Nucleus accumbens (tissue), 56 donors: ENCODE measurements around the gene HDGFL1.
A peak's percentile ranks its signal among the peaks of the same experiment; 100 is the strongest.

Experiments
- DNase-seq, 56 donors: peaks; one replicate each; lab custom pipeline; 2025; lab: John Stamatoyannopoulos, UW

Gene HDGFL1

DNA sequence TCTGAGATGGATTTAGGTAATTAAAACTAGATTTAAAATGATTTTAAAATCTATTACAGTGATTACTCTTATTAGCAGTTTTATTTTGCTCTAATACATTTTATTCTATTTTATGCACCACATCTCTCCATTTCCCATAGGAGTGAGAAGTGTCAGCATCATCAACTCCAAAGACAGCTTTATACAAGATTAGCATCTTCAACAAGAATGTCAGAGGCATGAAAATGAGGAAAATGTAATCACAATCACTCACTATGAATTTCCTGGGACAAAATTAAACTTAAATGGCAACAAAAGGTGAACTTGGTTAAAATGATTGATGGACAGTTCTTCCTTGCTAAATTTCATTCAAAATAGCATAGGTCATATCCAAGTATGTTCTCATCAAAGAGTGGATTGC, 19.8 kb downstream of the HDGFL1 start:
- no peak for DNase-seq

DNA sequence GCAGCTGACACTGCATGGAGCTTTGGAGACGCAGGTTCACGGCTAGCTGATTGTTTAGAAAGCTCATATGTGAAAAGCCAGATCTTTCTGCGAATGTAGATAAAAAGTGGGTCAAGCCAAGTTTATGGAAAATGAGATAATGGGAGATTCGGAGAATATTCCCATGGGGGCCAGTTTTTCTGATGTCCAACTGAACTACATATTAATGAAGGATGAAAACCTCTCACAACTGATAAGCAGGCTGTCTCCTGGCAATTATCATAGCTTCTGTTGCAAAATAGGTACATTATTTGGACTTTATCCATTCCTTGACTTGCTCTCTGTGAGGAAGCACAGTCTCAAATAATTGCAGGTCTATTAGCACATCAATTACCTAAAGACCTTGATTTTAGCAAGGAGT, 21.1 kb downstream of the HDGFL1 start:
- DNase-seq = no peak

DNA sequence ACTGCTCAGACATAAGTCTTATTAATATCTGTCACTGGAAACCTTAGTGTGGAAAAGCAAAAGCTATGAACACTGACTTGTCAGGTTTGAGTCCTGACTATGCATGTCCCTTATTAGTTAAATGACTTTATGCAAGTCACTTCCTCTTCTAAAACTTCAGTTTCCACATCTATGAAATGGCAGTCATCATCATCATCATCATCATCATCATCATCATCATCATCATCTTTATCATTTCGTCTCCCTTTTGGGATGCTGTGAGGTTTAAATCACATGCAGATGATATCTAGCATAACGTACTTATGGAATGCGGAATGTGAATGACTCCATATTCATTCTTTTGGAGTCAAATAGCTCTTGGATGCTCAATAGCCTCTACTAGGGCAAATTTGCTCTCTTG, 24.5 kb downstream of the HDGFL1 start:
- no peak for DNase-seq

DNA sequence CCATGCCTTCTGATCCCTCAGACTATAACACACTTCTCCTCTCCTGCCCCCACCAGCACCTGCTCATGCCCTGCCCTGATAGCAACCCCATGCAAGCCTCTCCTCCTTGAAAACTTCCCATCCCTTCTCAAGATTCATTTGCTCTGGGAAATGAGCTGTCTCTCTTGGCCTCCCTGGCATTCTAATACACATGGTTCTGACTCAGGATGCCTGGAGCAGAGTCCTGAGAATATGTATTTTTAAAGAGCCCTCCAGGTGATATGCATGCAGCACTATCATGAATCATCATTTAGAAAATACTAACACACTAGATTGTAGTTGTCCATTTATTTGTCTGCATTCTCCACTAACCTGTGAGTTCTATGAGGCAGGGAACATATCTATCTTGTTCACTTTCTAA, 26.6 kb downstream of the HDGFL1 start:
- DNase-seq = no peak

DNA sequence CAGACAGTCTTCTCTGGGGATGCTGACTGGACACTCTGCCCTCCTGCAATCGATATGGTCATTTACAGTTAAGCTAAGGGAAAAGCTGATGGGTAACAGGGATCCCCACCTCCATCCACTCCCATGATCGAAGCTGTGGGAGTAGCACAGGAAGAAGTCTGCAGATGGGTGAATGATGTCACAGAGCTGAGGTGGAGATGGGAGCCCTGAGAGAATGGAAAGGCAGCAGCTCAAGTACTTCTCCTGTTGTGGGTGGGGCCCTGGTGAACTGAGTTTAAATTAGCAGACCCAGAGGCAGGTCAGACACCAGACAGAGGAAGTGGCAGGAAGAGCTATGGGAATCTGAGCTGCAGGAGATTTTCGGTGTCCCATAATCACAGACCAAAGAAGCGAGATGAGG, 29.0 kb downstream of the HDGFL1 start:
- no peak for DNase-seq

DNA sequence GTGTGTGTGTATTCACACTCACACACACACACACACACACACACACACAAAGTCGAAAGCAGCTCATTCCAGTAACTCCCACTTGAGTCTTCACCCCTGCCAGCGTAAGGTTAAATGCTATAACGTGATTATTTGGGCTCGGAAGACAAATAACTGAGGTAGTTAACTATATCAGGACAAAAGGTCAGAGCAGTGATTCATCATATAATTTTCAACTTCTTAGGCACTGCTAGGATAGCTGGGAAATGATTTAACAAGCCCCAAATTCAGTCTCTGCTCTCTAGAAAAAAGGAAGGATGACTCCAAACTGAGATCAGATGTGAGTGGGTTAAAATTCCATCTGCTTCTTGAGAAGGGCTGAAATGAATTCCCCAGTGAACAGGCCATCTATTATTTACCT, 30.7 kb downstream of the HDGFL1 start:
- no peak for DNase-seq

DNA sequence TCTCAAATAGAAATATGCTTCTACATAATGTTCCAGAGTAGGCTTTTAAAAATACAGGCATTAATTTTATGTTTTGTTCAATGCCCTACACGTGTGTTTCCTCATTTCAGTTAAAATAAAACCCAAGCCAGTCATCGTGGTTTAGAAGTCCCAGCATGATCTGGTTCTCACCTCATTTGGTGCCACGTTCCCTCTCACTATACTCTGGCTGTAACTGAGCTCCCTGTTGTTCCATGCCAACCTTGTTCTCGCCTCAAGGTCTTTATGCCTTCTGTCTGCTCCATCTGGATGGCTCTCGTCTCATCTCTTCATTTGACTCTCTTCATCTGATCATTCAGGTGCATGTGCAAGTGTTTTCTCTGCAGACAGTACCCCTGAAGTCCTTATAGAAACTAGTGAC, 32.6 kb downstream of the HDGFL1 start:
- DNase-seq = no peak

DNA sequence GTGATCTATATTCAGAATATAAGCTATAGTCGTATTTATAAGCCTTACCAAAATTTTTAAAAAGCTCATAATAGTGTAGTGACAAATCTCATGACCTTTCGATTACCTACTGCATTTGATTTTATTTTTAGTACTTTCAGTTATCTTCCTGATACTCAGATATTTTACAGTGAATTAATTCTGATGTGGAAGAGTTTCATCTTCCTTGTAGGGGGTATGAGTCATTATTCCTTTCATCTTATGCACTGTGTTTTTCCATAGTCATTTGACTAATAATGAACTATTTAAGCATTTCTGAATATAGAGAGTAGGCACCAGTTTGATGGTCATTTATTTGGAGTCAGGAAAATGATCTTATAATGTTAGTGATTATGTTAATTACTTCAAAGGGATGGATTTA, 36.4 kb downstream of the HDGFL1 start:
- DNase-seq = no peak

DNA sequence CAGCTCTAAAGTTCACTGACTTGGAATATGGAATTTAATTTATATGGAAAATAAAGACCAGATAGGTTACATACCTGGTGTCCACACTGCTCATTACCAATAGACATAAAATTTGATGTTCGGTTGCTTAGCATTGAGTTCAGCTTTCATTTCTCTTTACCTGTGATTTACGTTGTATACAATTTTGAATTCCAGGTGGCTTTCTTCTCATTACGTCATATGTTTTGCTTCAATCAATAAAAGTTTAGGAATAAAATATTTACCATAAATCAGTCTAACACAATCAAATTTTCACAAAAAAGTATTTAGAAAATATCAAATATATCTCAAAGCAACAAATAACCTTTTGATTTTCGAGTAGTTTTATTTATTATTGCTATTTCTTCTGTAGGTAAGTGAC, 40.8 kb downstream of the HDGFL1 start:
- no peak for DNase-seq

DNA sequence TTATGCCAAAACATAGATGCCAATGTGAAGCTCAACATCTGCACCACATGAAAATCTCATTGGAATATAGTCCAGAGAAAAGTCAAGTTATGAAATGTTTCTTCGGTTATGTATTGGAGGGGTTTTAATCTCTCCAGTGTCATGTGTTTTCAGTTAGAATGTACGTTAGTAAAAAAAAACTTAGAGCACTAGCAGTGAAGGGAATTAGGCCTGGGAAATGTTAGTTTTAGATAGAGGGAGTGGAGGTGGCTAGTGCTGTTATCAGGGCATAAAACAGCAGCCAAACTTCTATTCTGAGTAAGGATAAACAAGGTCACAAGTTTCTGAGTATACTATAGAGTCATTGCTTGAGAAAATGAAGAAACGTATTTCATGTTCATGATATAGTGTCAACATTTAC, 42.9 kb downstream of the HDGFL1 start:
- DNase-seq = no peak

DNA sequence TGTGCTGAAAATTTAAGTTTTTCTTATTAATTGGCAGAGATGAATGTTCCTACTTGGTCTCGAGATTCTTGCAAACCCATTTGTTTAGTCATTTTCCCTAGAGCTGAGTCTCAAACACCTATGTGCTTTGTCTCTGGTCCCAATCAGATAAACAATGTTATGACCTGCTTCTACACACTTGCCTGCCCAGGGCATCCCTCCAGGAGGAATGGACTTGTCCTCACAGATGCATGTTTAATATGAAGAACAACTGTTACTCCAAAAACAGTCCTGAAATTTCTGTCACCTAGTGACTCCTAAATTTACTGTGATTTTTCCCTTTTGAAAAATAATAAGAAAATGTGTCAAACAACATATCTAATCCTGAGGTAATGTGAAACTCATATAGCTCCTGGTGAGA, 43.7 kb downstream of the HDGFL1 start:
- DNase-seq = no peak

DNA sequence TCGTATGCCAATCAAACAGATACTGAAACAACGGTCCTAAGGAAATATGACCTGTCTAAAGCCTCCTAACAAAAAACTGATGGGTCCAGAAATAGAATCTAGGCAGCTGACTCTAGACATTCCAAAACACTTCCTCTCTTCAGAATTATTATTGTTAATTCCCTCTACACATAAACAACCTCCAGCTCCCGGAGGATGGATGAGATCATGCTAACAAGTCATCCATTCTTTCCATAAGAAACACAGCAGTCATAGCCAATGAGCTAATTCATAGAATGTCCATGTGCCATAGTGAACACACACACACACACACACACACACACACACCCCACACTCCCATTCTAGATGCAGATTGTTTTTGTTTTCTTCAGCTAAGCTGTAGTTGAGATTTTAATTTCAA, 44.3 kb downstream of the HDGFL1 start:
- peak in 1 of 56 donors; percentile 20 for DNase-seq

DNA sequence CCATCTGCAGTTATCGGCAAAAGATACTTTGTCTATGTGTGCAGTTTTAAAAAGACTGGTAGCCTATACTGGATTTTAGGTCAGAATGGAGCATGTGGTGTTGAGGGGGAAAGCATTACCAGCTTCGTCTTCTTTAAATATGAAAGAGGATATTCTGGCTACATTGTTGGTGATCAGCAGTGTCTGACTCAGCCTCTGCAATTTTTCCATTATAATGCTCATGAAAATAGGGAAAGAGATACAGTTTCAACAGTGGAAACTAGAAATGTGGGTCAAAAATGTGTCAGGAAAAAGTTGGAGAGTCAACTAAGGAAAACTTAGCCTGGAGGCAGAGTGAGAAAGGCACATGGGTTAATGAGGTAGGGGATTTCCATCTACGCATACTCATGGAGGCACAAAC, 45.2 kb downstream of the HDGFL1 start:
- DNase-seq = no peak

DNA sequence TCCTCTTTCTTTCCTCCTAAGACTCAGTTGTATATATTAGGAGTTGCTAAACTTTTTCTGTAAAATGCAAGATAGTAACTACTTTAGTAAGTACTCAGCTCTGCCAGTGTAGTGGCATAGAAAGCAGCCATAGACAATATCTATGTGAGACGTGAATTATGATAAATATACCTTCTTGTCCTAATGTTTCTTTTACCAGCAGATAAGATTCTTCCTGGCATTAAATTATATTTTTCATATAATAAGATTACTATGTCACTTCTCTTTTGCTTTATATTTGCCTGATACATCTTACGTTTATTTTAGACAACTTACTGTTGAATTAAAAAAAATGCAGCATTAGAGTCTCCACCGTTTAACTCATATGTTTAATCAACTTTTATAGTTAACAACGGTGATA, 51.7 kb downstream of the HDGFL1 start:
- DNase-seq = no peak
